IMR-90 (cell line): ENCODE results near the gene RIPK3. TPM values are rescaled to one million over a fixed set of nuclear protein-coding genes. Genes with fewer than 3 reads are reported as not detected.

Source experiments
- CEBPB ChIP-seq: IDR thresholded peaks from 2 replicates; pipeline ENCODE4 v1.6.1; 2012; ENCODE audit warnings: low read depth, low read length, improper control_type of control experiment
- CHD1 ChIP-seq: IDR thresholded peaks from 2 replicates; pipeline ENCODE4 v1.6.1; 2012; ENCODE audit warnings: low read depth, low read length, improper control_type of control experiment
- CTCF ChIP-seq: conservative IDR thresholded peaks from 2 replicates; pipeline ENCODE4 v1.5.1; 2012; ENCODE audit warnings: mild to moderate bottlenecking, low read depth, low read length, improper control_type of control experiment
- MAZ ChIP-seq: IDR thresholded peaks from 2 replicates; pipeline ENCODE4 v1.6.1; 2012; ENCODE audit warnings: low read depth, mild to moderate bottlenecking, low read length, improper control_type of control experiment, moderate library complexity, borderline replicate concordance
- polyA plus RNA-seq, 3 experiments: library from polyadenylated mRNA; depleted of rRNA; stranded (reverse); fragments of >200 nt; gene quantifications; 2 replicates each; pipeline ENCODE4 v1.2.3, GENCODE V29; 2012; ENCODE audit warnings: low replicate concordance in 1 of 3
- total RNA-seq: library from RNA; depleted of rRNA; stranded (reverse); fragments of >200 nt; gene quantifications from 2 replicates; pipeline ENCODE4 v1.2.3, GENCODE V29; 2012

The RIPK3 gene
- total and polyA plus RNA-seq, 2 of the 4 experiments (the other 2 are of a cell fraction): 0.09 TPM; not detected in 1

GRCh38 chr14:24332268-24332993 is 7.4 kb downstream of the RIPK3 start (continued):
- peak; percentile 64 for TF ChIP-seq CTCF
- no peak for TF ChIP-seq CHD1
- no peak for TF ChIP-seq MAZ
- TF ChIP-seq CEBPB: peak; percentile 93
